ENCODE data around the gene PARD3B.

GRCh38 chr2:205171261-205171940, 626.1 kb downstream of the PARD3B start:
- TF ChIP-seq GATA2 (IDR thresholded peaks at IDR 0.05; ENCODE audit: low read depth, low read length) (no peak), GATA3 (IDR thresholded peaks at IDR 0.05; ENCODE audit: low read depth, low read length) (no peak)

Data from SH-SY5Y (cell line).